HFFc6 (cell line): ENCODE measurements around the gene HOXD9. TPM values are rescaled to one million over a fixed set of nuclear protein-coding genes. Genes with fewer than 3 reads are reported as not detected.

Source experiments
- DNase-seq: peaks from one replicate; pipeline ENCODE4 v3.0.0-alpha.2; 2018
- H3K27ac Mint-ChIP-seq: 2 replicates; pipeline ENCODE4 v1.8.0; 2020; ENCODE audit warnings: mild to moderate bottlenecking, mixed read lengths
- H3K27me3 Mint-ChIP-seq: 2 replicates; pipeline ENCODE4 v1.8.0; 2021; ENCODE audit warnings: mild to moderate bottlenecking, moderate library complexity, mixed read lengths; ENCODE audit not compliant: insufficient read depth
- H3K36me3 Mint-ChIP-seq: 2 replicates; pipeline ENCODE4 v1.8.0; 2021; ENCODE audit warnings: low read depth, mixed read lengths
- H3K4me1 Mint-ChIP-seq: 2 replicates; pipeline ENCODE4 v1.8.0; 2020; ENCODE audit warnings: low read depth, mixed read lengths
- H3K4me3 Mint-ChIP-seq: 2 replicates; pipeline ENCODE4 v1.8.0; 2020; ENCODE audit warnings: mild to moderate bottlenecking, moderate library complexity, mixed read lengths
- H3K9me3 Mint-ChIP-seq: 2 replicates; pipeline ENCODE4 v1.8.0; 2020; ENCODE audit warnings: mild to moderate bottlenecking, mixed read lengths
- total RNA-seq, 6 experiments: library from RNA; stranded (reverse); fragmentation: NEBNext Ultra II Directional; extraction: Animal tissue kit (Norgen Biotek cat#: 25700); gene quantifications; 2 replicates in 1 of 6; 3 replicates in 5 of 6; pipeline ENCODE4 v1.2.3, GENCODE V29; 2021
- TF ChIP-seq, protein P1 (sequence below): fragments of 200-600 bp; sonication (generic); IDR thresholded peaks from 2 replicates; pipeline ENCODE4 v1.5.0; 2021; ENCODE audit warnings: antibody characterized with exemption, mild to moderate bottlenecking

Gene HOXD9
- total RNA-seq, 6 experiments from 2014 or later: 2.1 to 2.7 (median 2.4) TPM

GRCh38 chr2:176121190-176122051 lies 1.1 kb upstream of the HOXD9 start:
- Mint-ChIP-seq H3K27ac (no peak overlapping the region), H3K9me3 (no peaks in the 10 kb centered on the region), H3K36me3 (peaks cover 22% of the 10 kb centered on the region), H3K4me3 (no peak overlapping the region), H3K27me3 (peaks cover 9% of the 10 kb centered on the region), H3K4me1 (no peaks in the 10 kb centered on the region)
- TF ChIP-seq, protein P1, sequence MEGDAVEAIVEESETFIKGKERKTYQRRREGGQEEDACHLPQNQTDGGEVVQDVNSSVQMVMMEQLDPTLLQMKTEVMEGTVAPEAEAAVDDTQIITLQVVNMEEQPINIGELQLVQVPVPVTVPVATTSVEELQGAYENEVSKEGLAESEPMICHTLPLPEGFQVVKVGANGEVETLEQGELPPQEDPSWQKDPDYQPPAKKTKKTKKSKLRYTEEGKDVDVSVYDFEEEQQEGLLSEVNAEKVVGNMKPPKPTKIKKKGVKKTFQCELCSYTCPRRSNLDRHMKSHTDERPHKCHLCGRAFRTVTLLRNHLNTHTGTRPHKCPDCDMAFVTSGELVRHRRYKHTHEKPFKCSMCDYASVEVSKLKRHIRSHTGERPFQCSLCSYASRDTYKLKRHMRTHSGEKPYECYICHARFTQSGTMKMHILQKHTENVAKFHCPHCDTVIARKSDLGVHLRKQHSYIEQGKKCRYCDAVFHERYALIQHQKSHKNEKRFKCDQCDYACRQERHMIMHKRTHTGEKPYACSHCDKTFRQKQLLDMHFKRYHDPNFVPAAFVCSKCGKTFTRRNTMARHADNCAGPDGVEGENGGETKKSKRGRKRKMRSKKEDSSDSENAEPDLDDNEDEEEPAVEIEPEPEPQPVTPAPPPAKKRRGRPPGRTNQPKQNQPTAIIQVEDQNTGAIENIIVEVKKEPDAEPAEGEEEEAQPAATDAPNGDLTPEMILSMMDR: 0 out of 2 replicates have a peak, but pooled peaks have one; percentile 1
- DNase-seq: no peak

DNA sequence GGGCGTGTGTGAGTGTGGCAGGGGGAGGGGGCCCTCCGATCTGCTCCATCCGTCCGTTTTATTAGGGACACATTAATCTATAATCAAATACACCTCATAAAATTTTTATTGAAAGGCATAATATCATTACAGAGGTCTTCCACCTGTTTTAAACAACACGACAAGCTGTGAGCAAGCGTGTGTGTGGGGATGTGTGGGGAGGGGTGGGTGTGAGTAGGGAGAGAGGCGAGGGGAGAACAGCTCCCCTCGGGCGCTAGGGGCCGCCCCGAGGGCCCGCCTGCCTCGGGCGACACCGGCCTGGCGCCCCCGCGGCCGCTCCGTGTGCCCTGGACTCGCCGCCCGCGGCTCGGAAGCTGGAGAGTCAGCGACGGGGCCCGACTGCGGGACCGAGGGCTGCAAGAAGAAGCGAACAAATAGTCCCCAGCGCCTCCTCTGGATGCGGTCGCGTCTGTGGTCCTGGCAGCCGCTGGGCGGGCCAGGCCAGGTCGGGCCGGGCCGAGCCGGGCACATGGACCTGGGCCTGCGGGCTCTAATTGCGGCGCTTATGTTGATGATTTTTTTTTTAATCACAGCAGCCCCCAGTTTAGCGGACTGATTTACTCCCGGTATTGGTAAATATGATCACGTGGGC lies 352 bp upstream of the HOXD9 start:
- Mint-ChIP-seq H3K9me3 (no peaks in the 10 kb centered on the region), H3K4me3 (peak overlapping the region; percentile 67; the same call in 1 of the 2 replicates), H3K4me1 (peaks cover 5% of the 10 kb centered on the region), H3K27ac (no peak overlapping the region), H3K36me3 (peaks cover 15% of the 10 kb centered on the region), H3K27me3 (peaks cover 9% of the 10 kb centered on the region)
- TF ChIP-seq, protein P1: no peak
- no peak for DNase-seq

DNA sequence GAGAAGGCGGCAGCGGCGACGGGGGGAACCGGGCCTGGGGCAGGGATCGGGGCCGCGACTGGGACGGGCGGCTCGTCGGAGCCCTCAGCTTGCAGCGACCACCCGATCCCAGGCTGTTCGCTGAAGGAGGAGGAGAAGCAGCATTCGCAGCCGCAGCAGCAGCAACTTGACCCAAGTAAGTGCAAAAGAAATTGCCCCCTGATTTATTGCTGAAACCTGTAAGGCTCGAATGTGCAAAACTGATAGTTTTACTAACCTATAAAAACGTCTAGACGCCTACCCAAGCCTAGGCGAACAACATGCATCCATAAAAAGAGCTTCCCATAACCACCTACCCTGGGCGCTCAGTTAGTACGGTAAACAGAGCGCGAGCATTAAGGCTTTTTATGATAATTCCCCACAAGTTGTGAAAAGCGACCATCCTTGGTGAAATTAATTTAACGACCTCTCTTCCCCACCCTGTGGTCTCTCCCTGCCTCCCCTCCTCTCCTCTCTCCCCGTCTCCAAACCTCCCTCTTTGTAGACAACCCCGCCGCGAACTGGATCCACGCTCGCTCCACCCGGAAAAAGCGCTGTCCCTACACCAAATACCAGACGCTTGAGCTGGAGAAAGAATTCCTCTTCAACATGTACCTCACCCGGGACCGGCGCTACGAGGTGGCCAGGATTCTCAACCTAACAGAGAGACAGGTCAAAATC lies 1.0 kb downstream of the HOXD9 start:
- Mint-ChIP-seq H3K36me3 (peaks cover 12% of the 10 kb centered on the region), H3K4me1 (peaks cover 19% of the 10 kb centered on the region), H3K27ac (no peak overlapping the region), H3K9me3 (no peaks in the 10 kb centered on the region), H3K27me3 (peaks cover 14% of the 10 kb centered on the region), H3K4me3 (no peak overlapping the region; the same call in 1 of the 2 replicates)
- TF ChIP-seq, protein P1: no peak
- DNase-seq: no peak

- no peak for DNase-seq
- no peak overlapping the region for H3K27ac Mint-ChIP-seq
- H3K9me3 Mint-ChIP-seq: no peaks in the 10 kb centered on the region
- no peak overlapping the region; the same call in 1 of the 2 replicates for H3K4me3 Mint-ChIP-seq
- peaks cover 26% of the 10 kb centered on the region for H3K4me1 Mint-ChIP-seq
- TF ChIP-seq, protein P1: no peak
- peaks cover 20% of the 10 kb centered on the region for H3K27me3 Mint-ChIP-seq
- H3K36me3 Mint-ChIP-seq: peaks cover 11% of the 10 kb centered on the region; the same call in 1 of the 2 replicates
Observed at GRCh38 chr2:176124110-176124946, 1.8 kb downstream of the HOXD9 start.
